Mesenchymal stem cell (in vitro differentiated cells and primary cell): ENCODE measurements around the gene SAMD4A.

Experiments
- DNase-seq: peaks from one replicate; pipeline ENCODE4 v3.0.0-alpha.2; 2013
- H2AFZ ChIP-seq: one replicate; pipeline ENCODE4 v1.6.1; 2013; ENCODE audit warnings: low read depth, mild to moderate bottlenecking, control low read depth, inconsistent platforms, low read length, moderate library complexity
- H2AK5ac ChIP-seq: 2 replicates; pipeline ENCODE4 v1.6.1; 2013; ENCODE audit warnings: low read length, moderate library complexity, mild to moderate bottlenecking, inconsistent platforms; ENCODE audit not compliant: severe bottlenecking
- H2BK120ac ChIP-seq: one replicate; pipeline ENCODE4 v1.6.1; 2013; ENCODE audit warnings: low read depth, mild to moderate bottlenecking, inconsistent platforms, low read length, moderate library complexity
- H2BK12ac ChIP-seq, 2 experiments: one replicate each; pipeline ENCODE4 v1.6.1; 2013; ENCODE audit warnings: inconsistent platforms in 2 of 2, low read length in 2 of 2, mild to moderate bottlenecking in 2 of 2, moderate library complexity in 2 of 2, control low read depth in 1 of 2
- H2BK15ac ChIP-seq: one replicate; pipeline ENCODE4 v1.6.1; 2013; ENCODE audit warnings: mild to moderate bottlenecking, low read depth, inconsistent platforms; ENCODE audit not compliant: poor library complexity, severe bottlenecking
- H2BK5ac ChIP-seq: 2 replicates; pipeline ENCODE4 v1.6.1; 2013; ENCODE audit warnings: low read depth, mild to moderate bottlenecking, low read length, control low read depth, inconsistent platforms; ENCODE audit not compliant: poor library complexity, severe bottlenecking
- H3K14ac ChIP-seq, 2 experiments: one replicate each; pipeline ENCODE4 v1.6.1; 2013; ENCODE audit warnings: inconsistent platforms in 2 of 2, low read length in 2 of 2, control low read depth in 1 of 2, mild to moderate bottlenecking in 1 of 2, moderate library complexity in 1 of 2
- H3K18ac ChIP-seq, 2 experiments: one replicate each; pipeline ENCODE4 v1.6.1; 2013; ENCODE audit warnings: inconsistent platforms in 2 of 2, low read length in 2 of 2, control low read depth in 1 of 2, low read depth in 1 of 2, mild to moderate bottlenecking in 1 of 2
- H3K23ac ChIP-seq, 2 experiments: one replicate each; pipeline ENCODE4 v1.6.1; 2013; ENCODE audit warnings: inconsistent platforms in 2 of 2, low read length in 2 of 2, mild to moderate bottlenecking in 2 of 2, moderate library complexity in 2 of 2, control low read depth in 1 of 2
- H3K27ac ChIP-seq: 2 replicates; pipeline ENCODE4 v1.5.1; 2013; ENCODE audit warnings: mild to moderate bottlenecking, moderate library complexity, low read length, control low read depth, inconsistent platforms; ENCODE audit not compliant: poor library complexity, severe bottlenecking
- H3K27me3 ChIP-seq, 2 experiments: 2 replicates each; pipeline versions ENCODE4 v1.6.1 to v1.7.0; 2013; ENCODE audit warnings: low read length in 2 of 2, mild to moderate bottlenecking in 2 of 2, moderate library complexity in 2 of 2, control low read depth in 1 of 2, inconsistent platforms in 1 of 2; ENCODE audit not compliant: control insufficient read depth in 1 of 2, insufficient read depth in 1 of 2
- H3K36me3 ChIP-seq, 2 experiments: 2 replicates each; pipeline versions ENCODE4 v1.6.1 to v1.7.0; 2013; ENCODE audit warnings: low read length in 2 of 2, control low read depth in 1 of 2, inconsistent platforms in 1 of 2, low read depth in 1 of 2, mild to moderate bottlenecking in 1 of 2; ENCODE audit not compliant: insufficient read depth in 2 of 2, control insufficient read depth in 1 of 2
- H3K4ac ChIP-seq, 2 experiments: one replicate each; pipeline ENCODE4 v1.6.1; 2013; ENCODE audit warnings: inconsistent platforms in 2 of 2, low read length in 2 of 2, mild to moderate bottlenecking in 2 of 2, moderate library complexity in 2 of 2, control low read depth in 1 of 2, low read depth in 1 of 2
- H3K4me1 ChIP-seq: 2 replicates; pipeline ENCODE4 v1.6.1; 2013; ENCODE audit warnings: low read depth, low read length, control low read depth; ENCODE audit not compliant: control insufficient read depth, insufficient read depth
- H3K4me2 ChIP-seq: 2 replicates; pipeline ENCODE4 v1.6.1; 2013; ENCODE audit warnings: low read length, mild to moderate bottlenecking, inconsistent platforms; ENCODE audit not compliant: poor library complexity, severe bottlenecking
- H3K4me3 ChIP-seq, 2 experiments: 2 replicates each; pipeline versions ENCODE4 v1.5.1 to v1.7.0; 2013; ENCODE audit warnings: low read length in 2 of 2, mild to moderate bottlenecking in 2 of 2, control low read depth in 1 of 2, low read depth in 1 of 2; ENCODE audit not compliant: insufficient read depth in 1 of 2
- H3K79me1 ChIP-seq: replicated peaks from 2 replicates; pipeline ENCODE4 v1.6.1; 2013; ENCODE audit warnings: mild to moderate bottlenecking, control low read depth, low read length, inconsistent platforms; ENCODE audit not compliant: poor library complexity, severe bottlenecking
- H3K9ac ChIP-seq: 2 replicates; pipeline ENCODE4 v1.7.0; 2013; ENCODE audit warnings: mild to moderate bottlenecking, low read length, moderate library complexity
- H3K9me3 ChIP-seq: 2 replicates; pipeline ENCODE4 v1.7.0; 2013; ENCODE audit warnings: mild to moderate bottlenecking, low read length; ENCODE audit not compliant: control insufficient read depth
- H4K8ac ChIP-seq: one replicate; pipeline ENCODE4 v1.6.1; 2013; ENCODE audit warnings: inconsistent platforms, mild to moderate bottlenecking, low read length, moderate library complexity
- H4K91ac ChIP-seq: one replicate; pipeline ENCODE4 v1.6.1; 2013; ENCODE audit warnings: mild to moderate bottlenecking, low read length, inconsistent platforms
- WGBS: methylation state at CpG from one replicate; pipeline ENCODE4 v1.1.7; 2013; ENCODE audit warnings: mixed read lengths; 5-methylcytosine and 5-hydroxymethylcytosine counted together

SAMD4A gene

GRCh38 chr14:54633076-54633475 is 66.1 kb downstream of the SAMD4A start:
- WGBS: 96% methylated on average over 4 of the region's 4 CpGs
- H2BK12ac ChIP-seq: peak overlapping the region; percentile 9 to 37

DNA sequence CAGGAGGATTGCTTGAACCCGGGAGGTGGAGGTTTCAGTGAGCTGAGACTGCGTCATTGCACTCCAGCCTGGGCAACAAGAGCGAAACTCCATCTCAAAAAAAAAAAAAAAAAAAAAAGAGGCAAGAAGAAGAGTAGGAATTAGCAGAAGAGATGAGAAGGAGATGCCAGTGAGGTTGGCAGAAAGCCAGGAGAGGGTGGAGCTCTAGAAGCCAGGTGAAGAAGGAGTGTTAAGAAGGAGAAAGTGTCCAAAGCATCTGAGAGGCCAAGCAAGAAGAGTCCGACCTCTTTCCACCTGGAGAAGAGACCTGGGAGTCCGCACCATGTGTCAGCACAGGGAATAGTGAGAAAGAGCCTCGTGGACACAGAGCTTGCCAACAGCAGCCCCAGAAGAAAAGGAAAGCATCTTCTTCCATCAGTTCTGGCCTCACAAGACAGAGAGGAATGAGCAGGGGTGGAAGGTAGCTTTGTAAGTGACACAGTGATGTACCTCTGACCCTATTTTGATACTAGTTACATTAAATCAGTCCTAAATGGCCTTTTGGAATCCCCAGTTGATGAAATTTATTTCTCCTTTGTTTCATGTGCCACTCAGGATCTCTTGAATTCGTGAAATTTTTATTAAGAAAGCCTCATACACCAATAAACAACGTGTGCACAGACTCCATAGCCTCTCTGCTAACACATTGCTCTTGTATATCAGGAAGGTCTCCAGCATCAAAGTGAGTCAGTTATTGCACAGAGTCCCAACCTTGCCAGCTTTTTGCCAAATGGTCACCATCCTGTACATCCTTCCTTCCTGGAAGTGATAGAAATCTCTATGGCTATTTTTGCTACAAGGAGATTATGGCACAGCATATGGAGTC is 70.6 kb downstream of the SAMD4A start:
- Histone ChIP-seq H2AK5ac (no peak overlapping the region), H2BK5ac (no peak overlapping the region), H2BK120ac (no peak overlapping the region), H3K4me2 (no peak overlapping the region), H2AFZ (no peak overlapping the region), H3K9ac (no peak overlapping the region), H3K27me3 (no peaks in the 10 kb centered on the region), H3K23ac (no peak overlapping the region), H3K4me3 (no peak overlapping the region), H2BK12ac (no peak overlapping the region), H4K91ac (no peak overlapping the region), H3K4ac (no peak overlapping the region), H3K14ac (no peak overlapping the region), H3K79me1 (peaks cover 26% of the 10 kb centered on the region), H3K27ac (no peak overlapping the region), H3K4me1 (peaks cover 6% of the 10 kb centered on the region), H4K8ac (no peak overlapping the region), H3K36me3 (peaks cover 0 to 2% of the 10 kb centered on the region in 2 experiments), H3K18ac (peak overlapping the region in 1 of 2 experiments; percentile 57), H2BK15ac (no peak overlapping the region), H3K9me3 (no peaks in the 10 kb centered on the region)
- peak; percentile 33 for DNase-seq
- WGBS: 84% methylated on average over 8 of the region's 8 CpGs

More at GRCh38 chr14:54633076-54633475, 66.1 kb downstream of the SAMD4A start:
- H3K18ac ChIP-seq: no peak overlapping the region
- no peak overlapping the region for H3K27ac ChIP-seq
- no peak for DNase-seq
- no peak overlapping the region for H2BK120ac ChIP-seq
- H3K4me2 ChIP-seq: no peak overlapping the region
- no peak overlapping the region for H3K4ac ChIP-seq
- H3K23ac ChIP-seq: no peak overlapping the region
- no peak overlapping the region for H2AK5ac ChIP-seq
- H2AFZ ChIP-seq: no peak overlapping the region
- no peak overlapping the region for H3K9ac ChIP-seq
- no peaks in the 10 kb centered on the region for H3K27me3 ChIP-seq
- H2BK5ac ChIP-seq: no peak overlapping the region
- H3K9me3 ChIP-seq: no peaks in the 10 kb centered on the region
- H3K4me1 ChIP-seq: peaks cover 3% of the 10 kb centered on the region
- H2BK15ac ChIP-seq: peak overlapping the region; percentile 36
- no peak overlapping the region for H3K4me3 ChIP-seq
- H3K36me3 ChIP-seq: peaks cover 0 to 5% of the 10 kb centered on the region in 2 experiments
- no peak overlapping the region for H3K14ac ChIP-seq
- H4K91ac ChIP-seq: peak overlapping the region; percentile 41
- peaks cover 24% of the 10 kb centered on the region for H3K79me1 ChIP-seq
- peak overlapping the region; percentile 36 for H4K8ac ChIP-seq

DNA sequence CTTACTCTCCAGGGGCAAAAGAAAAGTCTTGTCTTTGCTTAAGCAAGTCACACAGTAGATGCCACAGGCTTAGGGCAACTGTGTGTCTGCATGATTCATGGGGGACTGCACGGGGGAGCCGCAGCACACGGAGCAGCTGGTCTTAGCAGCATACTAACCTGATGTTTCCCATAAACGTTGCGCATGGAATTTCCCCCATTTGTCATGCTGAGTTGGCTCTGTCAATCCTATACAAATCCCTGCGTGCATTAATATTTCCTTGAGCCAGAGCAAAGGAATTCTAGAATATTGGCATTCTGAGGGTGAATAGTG is 71.2 kb downstream of the SAMD4A start:
- Histone ChIP-seq H3K4me3 (no peak overlapping the region), H3K18ac (peak overlapping the region in 1 of 2 experiments; percentile 57), H3K9ac (no peak overlapping the region), H3K27me3 (no peaks in the 10 kb centered on the region), H3K4me2 (peak overlapping the region; percentile 14), H2AFZ (no peak overlapping the region), H2BK12ac (peak overlapping the region in 1 of 2 experiments; percentile 46), H3K9me3 (no peaks in the 10 kb centered on the region), H2BK5ac (no peak overlapping the region), H2AK5ac (no peak overlapping the region), H3K4ac (no peak overlapping the region), H4K91ac (peak overlapping the region; percentile 7), H3K36me3 (peaks cover 0 to 2% of the 10 kb centered on the region in 2 experiments), H4K8ac (no peak overlapping the region), H3K14ac (no peak overlapping the region), H3K27ac (no peak overlapping the region), H3K79me1 (peaks cover 27% of the 10 kb centered on the region), H3K4me1 (peaks cover 8% of the 10 kb centered on the region), H2BK120ac (no peak overlapping the region), H2BK15ac (no peak overlapping the region), H3K23ac (no peak overlapping the region)
- peak; percentile 94 for DNase-seq
- WGBS: 19% methylated on average over 4 of the region's 6 CpGs

DNA sequence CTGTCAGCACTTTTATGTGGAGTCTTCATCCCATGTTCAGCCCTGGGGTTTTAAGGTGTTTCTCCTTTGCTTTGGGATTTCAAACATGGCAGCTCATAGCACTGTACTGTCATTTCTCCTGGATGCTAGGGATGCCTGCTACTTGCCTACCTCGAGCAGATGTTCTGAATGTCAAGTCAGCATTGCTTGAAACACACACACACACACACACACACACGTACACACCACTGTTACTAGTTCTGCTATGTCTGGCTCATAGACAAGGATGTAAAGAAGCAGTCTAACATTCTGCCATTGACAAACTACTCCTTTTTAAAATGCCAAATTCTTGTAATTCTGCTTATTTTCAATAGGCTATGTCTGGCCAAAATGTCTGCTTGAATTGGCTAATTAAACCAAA is 72.7 kb downstream of the SAMD4A start:
- H4K91ac ChIP-seq: peak overlapping the region; percentile 83
- no peak overlapping the region for H2BK15ac ChIP-seq
- peak overlapping the region; percentile 91 for H2AK5ac ChIP-seq
- H2BK120ac ChIP-seq: peak overlapping the region; percentile 27
- no peaks in the 10 kb centered on the region for H3K27me3 ChIP-seq
- H3K18ac ChIP-seq: peak overlapping the region; percentile 73 to 77
- H2BK12ac ChIP-seq: peak overlapping the region; percentile 75 to 77
- H2AFZ ChIP-seq: no peak overlapping the region
- H3K9me3 ChIP-seq: no peaks in the 10 kb centered on the region
- peak overlapping the region; percentile 64 for H3K9ac ChIP-seq
- H3K14ac ChIP-seq: peak overlapping the region in 1 of 2 experiments; percentile 5
- H3K27ac ChIP-seq: no peak overlapping the region
- H3K4me1 ChIP-seq: peaks cover 11% of the 10 kb centered on the region
- no peak overlapping the region for H2BK5ac ChIP-seq
- 72% methylated on average over 2 of the region's 2 CpGs for WGBS
- H3K79me1 ChIP-seq: peaks cover 20% of the 10 kb centered on the region
- no peaks in the 10 kb centered on the region for H3K36me3 ChIP-seq
- peak overlapping the region in 1 of 2 experiments; percentile 75 for H3K23ac ChIP-seq
- no peak overlapping the region for H3K4me2 ChIP-seq
- H3K4ac ChIP-seq: peak overlapping the region in 1 of 2 experiments; percentile 77
- peak overlapping the region; percentile 72 for H4K8ac ChIP-seq
- DNase-seq: peak; percentile 30
- no peak overlapping the region for H3K4me3 ChIP-seq
